GM21825 (cell line): ENCODE data around the gene EIF2AK3.

Source experiments
- ATAC-seq: cut with Tn5 transposase; IDR thresholded peaks from one replicate; pipeline ENCODE4 v1.9.1; 2021; ENCODE audit warnings: mild to moderate bottlenecking, moderate library complexity; ENCODE audit not compliant: unreplicated experiment

Gene EIF2AK3

DNA sequence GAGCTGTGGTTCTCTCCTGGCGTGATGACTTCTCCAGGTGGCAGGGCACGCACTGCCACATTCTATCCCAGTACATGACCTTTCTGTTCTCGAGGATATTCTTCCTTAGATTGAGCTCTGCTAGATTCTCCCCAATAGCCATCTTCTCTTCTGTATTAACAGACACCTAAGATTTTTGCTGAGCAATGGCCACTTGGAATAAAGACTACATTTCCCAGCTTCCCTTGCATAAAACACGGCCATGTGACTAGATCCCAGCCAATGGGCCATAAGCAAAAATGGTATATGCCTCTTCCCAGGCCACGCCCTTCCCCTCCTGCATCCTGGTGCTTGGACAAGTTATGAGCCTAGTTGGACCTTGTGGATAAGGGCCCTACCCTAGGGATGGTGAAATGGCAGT lies 82.1 kb downstream of the EIF2AK3 start:
- ATAC-seq = no peak

DNA sequence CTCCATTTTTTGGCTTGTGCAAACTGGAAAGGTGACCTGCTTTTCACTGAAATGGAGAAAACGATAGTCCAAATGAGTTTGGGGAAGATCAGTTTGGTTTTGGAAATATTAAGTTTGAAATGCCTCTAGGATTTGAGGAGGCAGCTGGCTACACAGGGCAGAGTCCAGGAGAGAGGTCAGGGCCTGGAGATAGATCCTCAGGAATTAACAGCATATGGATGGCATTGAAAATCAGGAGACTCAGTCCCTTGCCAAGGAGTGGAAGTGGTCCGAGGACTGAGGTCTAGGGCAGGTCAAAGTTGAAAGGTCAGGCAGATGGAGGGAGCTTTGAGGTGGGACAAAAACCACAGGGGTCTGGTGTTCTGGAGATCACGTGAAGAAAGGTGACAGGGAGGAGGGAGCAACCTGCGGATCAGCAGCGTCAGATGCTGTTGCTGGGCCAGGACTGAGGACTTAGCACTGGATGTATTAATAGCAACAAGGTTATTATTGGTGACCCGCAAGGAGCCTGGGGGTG lies 83.7 kb downstream of the EIF2AK3 start:
- ATAC-seq = no peak

DNA sequence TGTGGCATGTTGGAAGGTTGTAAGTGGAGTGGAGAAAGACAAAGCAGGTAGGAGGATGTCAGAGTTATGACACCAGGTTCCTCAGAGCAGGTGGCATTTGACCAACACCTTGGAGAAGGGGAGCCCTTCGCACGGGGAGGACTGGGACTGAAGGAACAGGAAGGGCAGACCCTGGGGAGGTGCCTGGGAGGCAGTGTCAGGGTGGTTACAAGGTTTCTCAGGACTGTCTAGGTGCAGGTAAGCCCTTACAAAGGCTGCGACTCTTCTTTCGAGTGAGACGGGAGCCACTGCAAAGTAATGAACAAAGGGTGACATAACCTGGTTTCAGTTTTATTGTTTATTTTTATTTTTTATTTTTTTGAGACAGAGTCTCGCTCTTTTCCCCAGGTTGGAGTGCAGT lies 84.6 kb downstream of the EIF2AK3 start:
- ATAC-seq = no peak

DNA sequence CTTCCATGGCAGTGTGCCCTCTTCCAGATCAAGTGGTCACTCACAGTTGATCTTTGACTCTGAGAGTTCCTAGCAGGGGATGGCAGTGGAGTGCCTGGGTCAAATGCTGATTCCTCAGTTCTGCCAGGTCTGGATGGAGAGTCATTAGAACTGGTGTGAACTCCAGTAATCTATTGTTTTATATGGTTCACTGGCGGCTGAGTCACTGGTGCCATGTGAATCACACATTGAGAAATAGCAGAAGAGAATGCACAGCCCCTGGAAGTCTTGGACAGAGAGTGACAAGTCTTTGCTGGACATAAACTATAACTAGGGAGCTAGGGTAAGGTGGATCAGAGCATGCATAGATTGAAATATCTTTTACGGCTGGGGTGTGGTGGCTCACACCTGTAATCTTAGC lies 86.9 kb downstream of the EIF2AK3 start:
- ATAC-seq = no peak

DNA sequence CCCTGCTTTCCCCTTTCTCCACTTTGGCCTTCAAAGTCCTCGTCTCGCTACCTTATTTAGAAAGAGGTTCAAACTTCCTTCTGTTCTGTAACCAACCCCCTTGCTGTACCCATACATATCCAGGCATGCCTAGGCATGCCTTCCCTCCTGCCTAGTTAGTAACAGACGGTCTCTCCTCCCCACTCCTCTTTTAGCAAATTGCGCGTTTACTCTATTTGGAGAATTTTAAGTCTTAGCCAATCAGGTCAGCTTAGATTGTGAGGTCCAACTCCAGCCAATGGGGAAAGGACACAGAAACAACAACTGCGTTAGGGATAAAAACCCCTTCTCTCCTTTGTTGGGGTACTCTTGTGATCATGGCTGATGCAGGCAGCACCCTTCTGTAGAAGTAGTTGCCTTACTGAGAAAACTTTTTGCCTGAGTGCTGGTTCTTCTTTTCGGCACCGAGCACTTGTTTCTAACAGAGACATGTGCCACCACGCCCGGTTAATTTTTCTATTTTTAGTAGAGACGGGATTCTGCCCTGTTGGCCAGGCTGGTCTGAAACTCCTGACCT lies 88.8 kb downstream of the EIF2AK3 start:
- no peak for ATAC-seq

DNA sequence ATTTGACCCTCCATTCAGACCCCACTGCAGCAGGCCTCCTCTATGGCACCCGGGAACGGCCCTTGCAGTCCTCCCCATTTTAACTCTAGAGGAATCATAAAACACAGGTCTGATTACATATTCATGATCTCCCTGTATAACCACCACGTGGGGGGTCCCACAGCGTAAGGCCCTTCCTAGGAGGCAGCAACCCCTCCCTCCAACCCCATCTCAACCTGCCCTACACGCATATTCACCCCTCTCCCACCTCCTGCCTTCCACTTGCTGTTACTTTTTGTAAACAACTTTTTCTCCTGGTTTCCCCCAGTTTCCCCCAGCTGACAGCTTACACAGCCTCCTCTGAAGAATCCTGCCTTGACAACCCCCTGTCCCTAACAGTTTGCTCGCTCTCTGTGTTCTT lies 89.6 kb downstream of the EIF2AK3 start:
- no peak for ATAC-seq

DNA sequence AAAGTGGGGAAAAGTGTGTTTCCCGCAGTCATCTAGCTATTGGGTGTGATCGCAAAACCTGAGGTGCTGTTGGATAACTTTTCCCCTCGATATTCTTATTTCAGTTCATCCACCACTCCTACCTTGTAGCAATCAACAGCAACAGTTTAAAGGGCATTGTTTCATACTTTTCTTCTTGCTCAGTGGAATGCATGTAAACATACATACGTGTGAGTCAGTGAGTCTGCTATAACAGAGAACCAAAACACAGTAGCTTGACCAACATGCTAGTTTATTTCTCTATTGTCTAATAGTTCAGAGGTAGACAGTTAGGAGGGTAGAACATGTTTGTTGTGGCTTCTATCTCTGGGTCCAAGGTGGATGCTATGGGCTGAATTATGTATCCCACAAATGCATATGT lies 97.2 kb downstream of the EIF2AK3 start:
- ATAC-seq = no peak

DNA sequence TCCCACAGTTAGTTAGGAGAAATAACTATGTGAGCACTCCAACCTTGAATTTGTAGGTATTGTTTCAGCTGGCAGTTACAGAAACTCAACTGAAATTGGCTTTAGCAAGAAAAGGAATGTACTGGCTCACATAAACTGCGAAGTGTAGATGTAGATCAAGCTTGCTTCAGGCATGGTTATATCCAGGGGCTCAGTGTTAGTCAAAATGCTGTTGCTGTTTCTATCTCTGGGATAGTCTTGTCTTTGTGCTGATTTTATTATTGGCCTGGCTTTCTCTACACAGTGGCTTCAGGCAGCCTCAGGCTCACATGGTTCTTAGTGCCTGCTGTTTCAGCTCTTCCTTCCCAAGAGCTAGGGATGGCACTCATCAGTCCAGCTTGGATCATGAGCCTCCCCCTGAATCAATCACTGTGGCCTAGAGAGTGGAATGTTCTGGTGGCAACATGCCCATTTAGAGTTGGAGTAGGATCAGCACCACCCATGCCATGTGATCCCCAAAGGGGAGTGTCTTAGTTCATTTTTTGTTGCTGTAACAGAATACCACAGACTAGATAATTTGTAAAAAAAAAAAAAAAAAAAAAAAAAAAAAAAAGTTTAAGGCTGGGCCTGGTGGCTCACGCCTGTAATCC lies 105.7 kb downstream of the EIF2AK3 start:
- ATAC-seq = no peak

DNA sequence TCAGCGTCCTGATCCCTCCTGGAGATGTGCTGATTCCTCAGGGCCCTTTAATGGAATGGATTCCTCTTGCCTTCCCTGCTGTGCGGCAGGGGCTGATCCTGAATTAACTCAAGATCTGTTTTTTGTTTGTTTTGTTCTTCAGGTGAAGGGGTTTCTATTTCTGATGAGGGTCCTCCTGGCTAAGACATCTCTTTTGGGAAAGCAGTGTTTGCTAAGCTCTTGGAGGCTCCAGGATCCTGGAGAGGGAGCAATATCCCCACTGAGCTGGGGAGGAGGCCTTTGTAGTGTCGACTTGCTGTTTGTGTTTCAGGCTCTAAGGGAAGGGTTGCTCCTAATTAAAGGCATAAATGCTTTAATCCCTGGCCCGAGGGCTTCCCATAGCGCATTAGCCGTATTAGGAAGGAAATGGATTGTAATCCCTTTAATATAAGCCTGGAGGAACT lies 109.5 kb downstream of the EIF2AK3 start:
- no peak for ATAC-seq
